ENCODE results near the gene KRT35. TPM values are rescaled to one million over a fixed set of nuclear protein-coding genes. Genes with fewer than 3 reads are reported as not detected.

KRT35 gene
- total RNA-seq (2022; extraction: Qiagen RNA extraction): not detected in 5 replicates

GRCh38 chr17:41481036-41481435 lies at the start of gene KRT35:
Gene KRT35 (minus strand): TSS chr17:41481151. CDS start chr17:41481097, 54 bp downstream.

DNA sequence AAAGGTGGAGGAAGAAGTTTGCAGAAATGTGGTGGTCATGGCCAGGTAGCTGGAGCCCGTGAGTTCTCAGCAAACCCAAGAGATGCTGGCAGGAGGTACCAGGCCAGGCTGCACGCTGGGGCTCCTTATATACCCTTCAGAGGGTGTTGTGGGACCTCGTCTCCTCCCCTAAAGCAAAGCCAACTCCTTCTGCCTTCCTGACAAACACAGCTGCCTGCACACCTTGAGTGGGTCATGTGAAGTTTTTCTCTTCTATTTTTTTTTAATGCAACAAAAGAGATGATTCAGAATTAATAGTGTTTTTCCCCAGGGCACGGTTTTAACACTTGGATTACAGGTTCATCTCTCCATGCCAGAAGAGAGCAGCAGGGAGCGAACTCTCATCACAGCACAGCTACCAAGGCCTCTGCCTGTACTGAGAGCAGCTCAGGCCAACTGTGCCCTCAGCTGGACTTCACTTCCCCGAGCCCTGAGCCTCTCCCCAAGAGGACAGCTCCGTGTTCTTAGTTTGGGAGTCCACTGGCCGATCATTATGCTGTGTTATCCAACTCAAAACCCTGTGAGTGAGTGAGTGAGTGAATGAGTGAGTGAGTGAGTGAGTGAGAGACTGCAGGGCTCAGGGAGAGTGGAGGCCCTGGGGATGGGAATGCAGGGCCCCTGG lies 38.0 kb upstream of the KRT35 start, which contains the start of gene KRT15:
Gene KRT15 (minus strand): TSS at position 102 of the 661 bp plus-strand sequence. CDS start 63 bp downstream, at position 39.

GRCh38 chr17:41505007-41505808 lies 24.3 kb upstream of the KRT35 start, which contains the start of gene KRT13:
Gene KRT13 (minus strand): TSS chr17:41505612. CDS start chr17:41505550, 62 bp downstream.

GRCh38 chr17:41489531-41489930 lies 8.6 kb upstream of the KRT35 start, which contains the start of gene KRT36:
Gene KRT36 (minus strand): TSS chr17:41489910. CDS start chr17:41489864, 46 bp downstream.

GRCh38 chr17:41466988-41467387 lies 14.0 kb downstream of the KRT35 start, which contains the start of gene KRT32:
Gene KRT32 (minus strand): TSS chr17:41467386. CDS start chr17:41467325, 61 bp downstream.

DNA sequence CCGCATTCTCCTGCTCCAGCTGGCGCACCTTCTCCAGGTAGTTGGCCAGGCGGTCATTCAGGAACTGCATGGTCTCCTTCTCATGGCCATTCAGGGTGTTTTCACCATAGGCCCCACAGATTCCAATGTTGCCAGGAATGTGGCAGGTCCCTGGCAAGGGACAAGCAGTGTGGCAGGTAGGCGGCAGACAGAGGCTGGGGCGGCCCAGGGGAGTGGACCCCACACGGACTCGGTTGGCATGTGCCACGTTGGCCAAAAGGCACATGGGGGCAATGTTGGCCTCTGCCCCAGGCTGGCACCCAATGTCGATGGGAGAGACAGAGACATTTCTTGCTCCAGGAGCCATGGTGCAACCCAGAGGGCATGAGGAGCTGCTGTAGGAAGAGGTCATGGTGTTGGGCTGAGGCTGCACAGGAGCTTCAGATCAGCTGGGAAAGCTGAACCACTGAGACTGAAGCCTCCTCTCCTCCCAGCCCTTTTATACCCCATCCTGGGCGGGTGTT lies 40.4 kb downstream of the KRT35 start, which contains the start of gene KRT38:
Gene KRT38 (minus strand): TSS at position 453 of the 503 bp plus-strand sequence. CDS start 62 bp downstream, at position 391.

Other genes starting within 250 kb of the KRT35 start
- not detected in 5 replicates for gene KRTAP9-3, start 248.7 kb downstream of the KRT35 start, total RNA-seq (2022; extraction: Qiagen RNA extraction)
- gene KRTAP9-8, start 243.2 kb downstream of the KRT35 start, total RNA-seq (2022; extraction: Qiagen RNA extraction): not detected in 5 replicates
- gene KRTAP9-4, start 231.5 kb downstream of the KRT35 start, total RNA-seq (2022; extraction: Qiagen RNA extraction): not detected in 5 replicates
- gene KRTAP9-9, start 225.8 kb downstream of the KRT35 start, total RNA-seq (2022; extraction: Qiagen RNA extraction): not detected in 5 replicates
- gene KRTAP9-6, start 215.8 kb downstream of the KRT35 start, total RNA-seq (2022; extraction: Qiagen RNA extraction): not detected in 5 replicates
- not detected in 5 replicates for gene KRTAP9-7, start 205.5 kb downstream of the KRT35 start, total RNA-seq (2022; extraction: Qiagen RNA extraction)
- not detected in 5 replicates for gene KRTAP29-1, start 178.3 kb downstream of the KRT35 start, total RNA-seq (2022; extraction: Qiagen RNA extraction)
- not detected in 5 replicates for gene KRTAP16-1, start 171.8 kb downstream of the KRT35 start, total RNA-seq (2022; extraction: Qiagen RNA extraction)
- gene KRTAP17-1, start 165.4 kb downstream of the KRT35 start, total RNA-seq (2022; extraction: Qiagen RNA extraction): not detected in 5 replicates
- gene KRT33A, start 130.3 kb downstream of the KRT35 start, total RNA-seq (2022; extraction: Qiagen RNA extraction): not detected in 5 replicates
- gene KRT33B, start 111.3 kb downstream of the KRT35 start, total RNA-seq (2022; extraction: Qiagen RNA extraction): not detected in 5 replicates
- gene KRT34, start 98.8 kb downstream of the KRT35 start, total RNA-seq (2022; extraction: Qiagen RNA extraction): 0.14 to 0.41 TPM (median 0.39 TPM) in 5 replicates
- not detected in 5 replicates for gene KRT31, start 83.5 kb downstream of the KRT35 start, total RNA-seq (2022; extraction: Qiagen RNA extraction)
- gene KRT37, start 56.6 kb downstream of the KRT35 start, total RNA-seq (2022; extraction: Qiagen RNA extraction): not detected in 5 replicates
- gene KRT38, start 40.2 kb downstream of the KRT35 start, total RNA-seq (2022; extraction: Qiagen RNA extraction): not detected in 5 replicates
- 0.07 TPM in 2 of 5 replicates, not detected in the others for gene KRT32, start 13.8 kb downstream of the KRT35 start, total RNA-seq (2022; extraction: Qiagen RNA extraction)
- not detected in 5 replicates for gene KRT36, start 8.8 kb upstream of the KRT35 start, total RNA-seq (2022; extraction: Qiagen RNA extraction)
- 0.12 to 0.41 TPM (median 0.37 TPM) in 5 replicates for gene KRT13, start 24.5 kb upstream of the KRT35 start, total RNA-seq (2022; extraction: Qiagen RNA extraction)
- gene KRT15, start 37.7 kb upstream of the KRT35 start, total RNA-seq (2022; extraction: Qiagen RNA extraction): 2.9 to 4.6 TPM (median 3.5 TPM) in 5 replicates
- 37.8 to 59.9 TPM (median 49.0 TPM) in 5 replicates for gene KRT19, start 47.2 kb upstream of the KRT35 start, total RNA-seq (2022; extraction: Qiagen RNA extraction)
- not detected in 5 replicates for gene KRT9, start 90.9 kb upstream of the KRT35 start, total RNA-seq (2022; extraction: Qiagen RNA extraction)
- 0.18 to 0.34 TPM in 2 of 5 replicates, not detected in the others for gene KRT14, start 105.7 kb upstream of the KRT35 start, total RNA-seq (2022; extraction: Qiagen RNA extraction)
- gene KRT16, start 131.6 kb upstream of the KRT35 start, total RNA-seq (2022; extraction: Qiagen RNA extraction): 0.62 to 1.2 TPM (median 1.0 TPM) in 5 replicates
- gene KRT17, start 143.4 kb upstream of the KRT35 start, total RNA-seq (2022; extraction: Qiagen RNA extraction): 0.66 to 1.0 TPM (median 0.83 TPM) in 5 replicates
- gene EIF1, start 207.7 kb upstream of the KRT35 start, total RNA-seq (2022; extraction: Qiagen RNA extraction): 1,203 to 1,690 TPM (median 1,363 TPM) in 5 replicates
- gene GAST, start 231.2 kb upstream of the KRT35 start, total RNA-seq (2022; extraction: Qiagen RNA extraction): 0.44 to 0.49 TPM in 2 of 5 replicates, not detected in the others

Data from A549 treated with Mapracorat at 1 μM for 4 hours (cell line).